Measurements from ENCODE around the gene ASTN2.

Gene ASTN2

GRCh38 chr9:116432051-116432450 lies 982.8 kb downstream of the ASTN2 start:
- no peak for DNase-seq (ENCODE audit: low read depth, low spot score)

GRCh38 chr9:116430849-116431248 lies 984.0 kb downstream of the ASTN2 start:
- no peak for DNase-seq (ENCODE audit: low read depth, low spot score)

- DNase-seq (ENCODE audit: low read depth, low spot score): no peak
These were observed 989.6 kb downstream of the ASTN2 start for GRCh38 chr9:116425244-116425643.

- no peak for DNase-seq (ENCODE audit: low read depth, low spot score)
These were observed 991.7 kb downstream of the ASTN2 start for GRCh38 chr9:116423149-116423548.

- DNase-seq (ENCODE audit: low read depth, low spot score): no peak
These were observed 992.5 kb downstream of the ASTN2 start for GRCh38 chr9:116422119-116422979.

GRCh38 chr9:116420993-116421538 lies 993.8 kb downstream of the ASTN2 start:
- DNase-seq (ENCODE audit: low read depth, low spot score): no peak

- DNase-seq (ENCODE audit: low read depth, low spot score): no peak
These were observed 995.7 kb downstream of the ASTN2 start for GRCh38 chr9:116419181-116419580.

- DNase-seq (ENCODE audit: low read depth, low spot score): no peak
These were observed 997.4 kb downstream of the ASTN2 start for GRCh38 chr9:116417464-116417863.

GRCh38 chr9:116416421-116416820 lies 998.4 kb downstream of the ASTN2 start:
- DNase-seq (ENCODE audit: low read depth, low spot score): no peak

GRCh38 chr9:116414374-116414773 lies 1000.5 kb downstream of the ASTN2 start:
- no peak for DNase-seq (ENCODE audit: low read depth, low spot score)

GRCh38 chr9:116411506-116411905 lies 1003.4 kb downstream of the ASTN2 start:
- DNase-seq (ENCODE audit: low read depth, low spot score): no peak

GRCh38 chr9:116409638-116410037 lies 1005.2 kb downstream of the ASTN2 start:
- no peak for DNase-seq (ENCODE audit: low read depth, low spot score)

- no peak for DNase-seq (ENCODE audit: low read depth, low spot score)
These were observed 1005.7 kb downstream of the ASTN2 start for GRCh38 chr9:116409129-116409528.

GRCh38 chr9:116406469-116406868 lies 1008.4 kb downstream of the ASTN2 start:
- DNase-seq (ENCODE audit: low read depth, low spot score): no peak

GRCh38 chr9:116405321-116405720 lies 1009.5 kb downstream of the ASTN2 start:
- DNase-seq (ENCODE audit: low read depth, low spot score): no peak

GRCh38 chr9:116404228-116404627 lies 1010.6 kb downstream of the ASTN2 start:
- no peak for DNase-seq (ENCODE audit: low read depth, low spot score)

- DNase-seq (ENCODE audit: low read depth, low spot score): no peak
These were observed 1011.7 kb downstream of the ASTN2 start for GRCh38 chr9:116403171-116403570.

- DNase-seq (ENCODE audit: low read depth, low spot score): no peak
These were observed 1019.2 kb downstream of the ASTN2 start for GRCh38 chr9:116395699-116396037.

GRCh38 chr9:116394894-116395698 lies 1019.8 kb downstream of the ASTN2 start:
- no peak for DNase-seq (ENCODE audit: low read depth, low spot score)

GRCh38 chr9:116394070-116394469 lies 1020.8 kb downstream of the ASTN2 start:
- no peak for DNase-seq (ENCODE audit: low read depth, low spot score)

GRCh38 chr9:116393198-116393597 lies 1021.7 kb downstream of the ASTN2 start:
- DNase-seq (ENCODE audit: low read depth, low spot score): no peak

- DNase-seq (ENCODE audit: low read depth, low spot score): peak; percentile 33
These were observed 1023.5 kb downstream of the ASTN2 start for GRCh38 chr9:116391306-116391900.
